Ishikawa (cell line): Measurements from ENCODE around the gene CATSPER3.

ENCODE experiments used
- CREB1 ChIP-seq: IDR thresholded peaks from 2 replicates; pipeline ENCODE4 v1.6.1; 2012; ENCODE audit warnings: low read depth
- EP300 ChIP-seq: IDR thresholded peaks from 2 replicates; pipeline ENCODE4 v1.6.1; 2012; ENCODE audit warnings: borderline replicate concordance
- TAF1 ChIP-seq: IDR thresholded peaks from 2 replicates; pipeline ENCODE4 v1.6.1; 2012; ENCODE audit warnings: low read depth, mild to moderate bottlenecking
- YY1 ChIP-seq: IDR thresholded peaks from 2 replicates; pipeline ENCODE4 v1.6.1; 2012; ENCODE audit warnings: low read depth

DNA sequence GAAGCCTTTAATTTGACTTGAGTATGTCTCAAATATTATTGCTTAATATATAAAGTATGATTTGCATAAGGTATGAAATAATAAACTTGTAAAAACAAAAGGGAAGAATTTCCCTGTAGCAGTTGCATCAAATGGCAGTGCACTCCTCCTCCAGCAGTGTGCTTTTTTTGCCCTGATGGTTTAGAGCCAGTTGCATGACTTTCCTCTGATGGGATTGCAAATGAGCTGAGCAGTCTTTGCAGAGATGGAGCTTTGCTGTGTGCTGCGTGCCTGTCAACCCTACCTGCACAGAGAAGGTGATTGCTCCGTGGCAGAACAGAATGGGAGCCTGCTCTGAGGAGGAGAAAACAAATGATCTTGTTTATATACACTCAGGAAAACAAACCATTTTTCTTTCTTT lies 22.7 kb upstream of the CATSPER3 start:
- TF ChIP-seq YY1: no peak
- no peak for TF ChIP-seq TAF1
- no peak for TF ChIP-seq EP300
- TF ChIP-seq CREB1: no peak
